Liver (tissue), 9 donors: ENCODE measurements around the gene LRRTM4. TPM values are rescaled to one million over a fixed set of nuclear protein-coding genes. Genes with fewer than 3 reads are reported as not detected.

Experiments
- DNase-seq: peaks from one replicate; pipeline ENCODE4 v3.0.0-alpha.2; 2017; ENCODE audit warnings: low spot score
- H3K27ac ChIP-seq, 2 donors: one replicate each; pipeline ENCODE4 v1.7.0; 2013; ENCODE audit warnings: inconsistent platforms in 2 of 2, low read length in 2 of 2, control low read depth in 1 of 2, low read depth in 1 of 2, mild to moderate bottlenecking in 1 of 2
- H3K27me3 ChIP-seq, 4 donors: one replicate each; pipeline versions ENCODE4 v1.6.1 to v1.7.0; 2013; ENCODE audit warnings: low read length in 3 of 4, inconsistent platforms in 1 of 4, mild to moderate bottlenecking in 1 of 4, moderate library complexity in 1 of 4; ENCODE audit not compliant: control insufficient read depth in 4 of 4, insufficient read depth in 4 of 4
- H3K36me3 ChIP-seq, 4 donors: one replicate each; pipeline versions ENCODE4 v1.6.1 to v1.7.0; 2013; ENCODE audit warnings: low read length in 3 of 4, mild to moderate bottlenecking in 3 of 4, low read depth in 1 of 4, moderate library complexity in 1 of 4; ENCODE audit not compliant: control insufficient read depth in 4 of 4, insufficient read depth in 3 of 4
- H3K4me1 ChIP-seq, 4 donors: one replicate each; pipeline versions ENCODE4 v1.6.1 to v1.7.0; 2013; ENCODE audit warnings: low read length in 3 of 4, mild to moderate bottlenecking in 3 of 4, moderate library complexity in 1 of 4; ENCODE audit not compliant: control insufficient read depth in 4 of 4, insufficient read depth in 4 of 4
- H3K4me3 ChIP-seq, 3 donors: one replicate each; pipeline versions ENCODE4 v1.6.1 to v1.7.0; 2013; ENCODE audit warnings: low read length in 3 of 3, control low read depth in 1 of 3, low read depth in 1 of 3, mild to moderate bottlenecking in 1 of 3
- H3K9ac ChIP-seq, 2 donors: one replicate each; pipeline ENCODE4 v1.7.0; 2013; ENCODE audit warnings: low read length in 2 of 2, mild to moderate bottlenecking in 2 of 2, moderate library complexity in 2 of 2, control low read depth in 1 of 2, low read depth in 1 of 2
- H3K9me3 ChIP-seq, 4 donors: one replicate each; pipeline versions ENCODE4 v1.6.1 to v1.7.0; 2013; ENCODE audit warnings: low read length in 3 of 4; ENCODE audit not compliant: control insufficient read depth in 4 of 4
- ATF3 ChIP-seq: IDR thresholded peaks from 2 replicates; pipeline ENCODE4 v1.6.1; 2016; ENCODE audit warnings: antibody characterized with exemption
- CTCF ChIP-seq: fragments of 150-350 bp; IDR thresholded peaks from 2 replicates; pipeline ENCODE4 v1.5.1; 2017; ENCODE audit warnings: improper control_type of control experiment, low read depth, low read length; ENCODE audit not compliant: missing input control
- EGR1 ChIP-seq, 2 donors: IDR thresholded peaks; 2 replicates each; pipeline ENCODE4 v1.6.1; 2016 to 2018; ENCODE audit warnings: antibody characterized with exemption in 2 of 2, low read depth in 2 of 2
- FOXA1 ChIP-seq: IDR thresholded peaks from 2 replicates; pipeline ENCODE4 v1.6.1; 2016; ENCODE audit warnings: antibody characterized with exemption
- FOXA2 ChIP-seq: IDR thresholded peaks from 2 replicates; pipeline ENCODE4 v1.6.1; 2016; ENCODE audit warnings: antibody characterized with exemption
- GABPA ChIP-seq, 2 donors: IDR thresholded peaks in 1 of 2; conservative IDR thresholded peaks in 1 of 2; 2 replicates each; pipeline ENCODE4 v1.6.1; 2016; ENCODE audit warnings: antibody characterized with exemption in 2 of 2, mild to moderate bottlenecking in 1 of 2, moderate library complexity in 1 of 2
- HNF4A ChIP-seq, 2 donors: conservative IDR thresholded peaks; 2 replicates each; pipeline ENCODE4 v1.6.1; 2016; ENCODE audit warnings: antibody characterized with exemption in 2 of 2, mild to moderate bottlenecking in 2 of 2
- HNF4G ChIP-seq: IDR thresholded peaks from 2 replicates; pipeline ENCODE4 v1.6.1; 2016; ENCODE audit warnings: antibody characterized with exemption
- JUND ChIP-seq, 2 donors: IDR thresholded peaks; 2 replicates each; pipeline ENCODE4 v1.6.1; 2016; ENCODE audit warnings: antibody characterized with exemption in 2 of 2
- MAX ChIP-seq: IDR thresholded peaks from 2 replicates; pipeline ENCODE4 v1.6.1; 2016; ENCODE audit warnings: antibody characterized with exemption
- NR2F2 ChIP-seq: IDR thresholded peaks from 2 replicates; pipeline ENCODE4 v1.6.1; 2016; ENCODE audit warnings: antibody characterized with exemption
- RAD21 ChIP-seq, 2 donors: IDR thresholded peaks; 2 replicates each; pipeline ENCODE4 v1.6.1; 2016; ENCODE audit warnings: antibody characterized with exemption in 2 of 2, mild to moderate bottlenecking in 2 of 2
- REST ChIP-seq: IDR thresholded peaks from 2 replicates; pipeline ENCODE4 v1.6.1; 2016; ENCODE audit warnings: antibody characterized with exemption, mild to moderate bottlenecking
- RXRA ChIP-seq, 2 donors: IDR thresholded peaks; 2 replicates each; pipeline ENCODE4 v1.6.1; 2017 to 2018; ENCODE audit warnings: antibody characterized with exemption in 2 of 2, mild to moderate bottlenecking in 1 of 2
- SP1 ChIP-seq: IDR thresholded peaks from 2 replicates; pipeline ENCODE4 v1.6.1; 2018; ENCODE audit warnings: antibody characterized with exemption, mild to moderate bottlenecking
- TAF1 ChIP-seq: conservative IDR thresholded peaks from 2 replicates; pipeline ENCODE4 v1.6.1; 2016; ENCODE audit warnings: antibody characterized with exemption, mild to moderate bottlenecking
- YY1 ChIP-seq: IDR thresholded peaks from 2 replicates; pipeline ENCODE4 v1.6.1; 2016; ENCODE audit warnings: antibody characterized with exemption, mild to moderate bottlenecking
- ZBTB33 ChIP-seq: IDR thresholded peaks from 2 replicates; pipeline ENCODE4 v1.6.1; 2016; ENCODE audit warnings: antibody characterized with exemption
- WGBS: extraction: QIAGEN DNeasy Blood & Tissue Kit; methylation state at CpG from one replicate; pipeline ENCODE4 v1.1.7; 2013; 5-methylcytosine and 5-hydroxymethylcytosine counted together
- polyA plus RNA-seq, 2 donors: library from polyadenylated mRNA; stranded (reverse) in 1 of 2; unstranded in 1 of 2; fragments of 200-250 nt in 1 of 2; fragments of >200 nt in 1 of 2; fragmentation: Nextera tagmentation in 1 of 2; extraction: Ambion mirVana in 1 of 2; gene quantifications; one replicate each; pipeline versions ENCODE4 v1.2.1 to v1.2.3, GENCODE V29; 2013 to 2015
- total RNA-seq, 2 donors: library from RNA; depleted of rRNA; stranded (reverse); fragments of >200 nt; gene quantifications; one replicate each; pipeline ENCODE4 v1.2.3, GENCODE V29; 2014
- donor health status: healthy.
- donor health status: healthy.
- donor health status: healthy.
- donor health status: healthy.
- donor health status: healthy.

Gene LRRTM4
- total and polyA plus RNA-seq, 4 donors = 0.06 to 0.09 (median 0.08) TPM; not detected in 1

GRCh38 chr2:76809136-76809535, 713.0 kb downstream of the LRRTM4 start:
- H3K9me3 ChIP-seq = no peaks in the 10 kb centered on the region
- TF ChIP-seq YY1 (no peak), HNF4A (conservative IDR thresholded peaks at IDR 0.05) (no peak), RAD21 (IDR thresholded peaks at IDR 0.05) (no peak), MAX (no peak), HNF4G (no peak), RXRA (IDR thresholded peaks at IDR 0.05) (no peak), ATF3 (no peak), CTCF (no peak), SP1 (no peak), REST (no peak), JUND (IDR thresholded peaks at IDR 0.05) (no peak), ZBTB33 (no peak), FOXA2 (no peak), NR2F2 (no peak), GABPA (IDR thresholded peaks at IDR 0.05 in 1 of 2, conservative IDR thresholded peaks at IDR 0.05 in 1 of 2) (no peak), TAF1 (no peak), FOXA1 (no peak), EGR1 (IDR thresholded peaks at IDR 0.05; ENCODE audit: low read depth in 2 of 2) (no peak)
- no peak overlapping the region for H3K9ac ChIP-seq
- no peaks in the 10 kb centered on the region for H3K4me1 ChIP-seq
- no peak for DNase-seq
- H3K4me3 ChIP-seq = no peak overlapping the region
- 41% methylated on average over 1 of the region's 1 CpG for WGBS
- no peaks in the 10 kb centered on the region for H3K27me3 ChIP-seq
- no peaks in the 10 kb centered on the region for H3K36me3 ChIP-seq
- H3K27ac ChIP-seq = no peak overlapping the region
